Liver (tissue), 2 donors: ENCODE measurements around the gene FLT3LG.

Source experiments
- CTCF ChIP-seq: fragments of 150-350 bp; IDR thresholded peaks from 2 replicates; pipeline ENCODE4 v1.5.1; 2017; ENCODE audit warnings: improper control_type of control experiment, low read depth, low read length; ENCODE audit not compliant: missing input control
- ZBTB33 ChIP-seq: IDR thresholded peaks from 2 replicates; pipeline ENCODE4 v1.6.1; 2016; ENCODE audit warnings: antibody characterized with exemption
- donor health status: healthy.

- TF ChIP-seq CTCF (no peak), ZBTB33 (no peak)
These were observed 18.0 kb downstream of the FLT3LG start for GRCh38 chr19:49491804-49492572.
